HG03575 (cell line): ENCODE measurements around the gene C5orf58.
"Not testable (repeated sequence)": the region's sequence is repeated elsewhere in the genome, so short reads cannot be mapped to it uniquely, and the experiment has no call there.

Source experiments
- ATAC-seq: cut with Tn5 transposase; IDR thresholded peaks from one replicate; pipeline ENCODE4 v1.9.1; 2021; ENCODE audit not compliant: unreplicated experiment, insufficient number of reproducible peaks, low FRiP score; ENCODE audit errors: extremely low read depth

C5orf58 gene

GRCh38 chr5:170220191-170220590 is 12.6 kb upstream of the C5orf58 start:
- no peak for ATAC-seq

GRCh38 chr5:170221327-170221741 is 11.5 kb upstream of the C5orf58 start:
- ATAC-seq = no peak

DNA sequence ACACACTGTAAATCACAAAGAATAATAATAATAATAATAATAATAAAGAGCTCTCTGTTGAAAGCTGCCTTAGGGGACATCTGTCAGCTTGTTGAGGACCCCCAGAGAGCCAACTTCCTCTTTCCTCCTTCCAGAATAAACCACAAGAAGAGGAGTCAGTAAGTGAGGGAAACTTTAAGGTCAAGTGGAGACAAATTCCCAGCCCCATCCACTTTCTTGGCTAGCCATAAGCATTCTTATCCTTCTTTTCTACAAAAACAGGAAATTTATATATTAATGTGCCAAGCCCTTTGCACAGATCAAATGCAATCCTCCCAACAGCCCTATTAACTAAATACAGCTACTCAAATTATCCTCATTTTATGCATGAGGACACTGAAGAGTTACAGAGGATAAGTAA is 9.4 kb upstream of the C5orf58 start:
- ATAC-seq = no peak

DNA sequence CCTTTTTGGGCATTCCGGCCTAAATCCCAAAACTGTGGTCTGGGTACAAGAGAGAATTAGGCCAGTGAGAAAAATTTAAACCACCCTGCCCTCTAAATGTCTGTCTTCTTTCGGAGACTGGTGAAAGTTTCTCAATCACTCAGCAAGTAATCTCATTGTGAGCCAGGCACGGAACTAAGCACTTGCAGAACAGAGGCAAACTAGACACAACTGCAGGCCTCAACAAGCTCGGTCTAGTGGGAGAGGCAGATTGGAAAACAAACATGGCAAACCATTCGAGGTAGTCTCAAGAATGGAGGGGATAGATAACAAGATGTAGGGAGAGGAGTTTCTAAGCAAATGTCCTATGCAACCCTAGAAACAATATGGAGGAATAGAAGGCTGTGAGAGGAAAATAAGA is 8.9 kb upstream of the C5orf58 start:
- no peak for ATAC-seq

- no peak for ATAC-seq
These were observed 7.3 kb upstream of the C5orf58 start for GRCh38 chr5:170225326-170226128.

DNA sequence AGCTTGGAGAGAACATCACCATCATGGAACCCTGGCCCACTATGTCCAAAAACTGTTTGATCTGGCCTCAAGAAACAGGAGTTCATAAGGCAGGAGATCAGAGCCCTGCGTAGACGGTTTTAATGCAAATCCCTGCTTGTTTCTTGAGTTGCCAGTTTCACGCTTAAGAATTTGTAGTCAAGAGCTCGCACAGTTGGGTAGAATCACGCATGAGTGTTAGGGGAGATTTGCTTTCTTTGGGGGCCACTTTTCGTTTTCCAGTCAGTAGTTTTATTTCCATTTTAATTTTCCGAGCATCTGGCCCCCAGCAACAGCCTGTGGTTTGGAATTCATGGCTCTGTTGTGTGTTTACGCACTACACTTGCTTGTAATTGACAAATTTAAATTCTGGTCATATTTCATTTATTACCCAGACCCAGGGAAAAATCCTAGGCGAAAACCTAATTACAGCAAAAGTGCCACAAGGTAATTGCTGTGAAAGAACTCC is 6.6 kb upstream of the C5orf58 start:
- ATAC-seq = no peak

DNA sequence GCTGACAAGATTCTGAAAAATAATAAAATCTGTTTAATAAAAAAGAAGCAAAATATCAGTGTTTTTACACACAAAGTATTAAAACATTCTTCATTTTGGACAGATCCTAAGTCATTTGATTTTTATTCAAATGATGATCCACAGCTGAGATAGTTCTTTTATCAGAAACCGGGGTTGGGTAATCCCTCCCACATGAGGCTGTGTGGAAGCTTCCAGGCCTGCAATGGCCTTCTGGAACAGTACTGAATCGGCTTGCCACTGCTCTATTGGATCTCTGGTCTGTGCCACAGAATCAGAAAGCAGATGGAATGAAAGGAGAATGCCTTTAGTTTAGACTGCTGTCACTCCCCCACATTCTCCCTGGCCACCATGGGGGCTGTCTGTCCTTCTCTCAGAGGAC is 6.1 kb upstream of the C5orf58 start:
- no peak for ATAC-seq

GRCh38 chr5:170228762-170229435 is 3.9 kb upstream of the C5orf58 start:
- no peak for ATAC-seq

- no peak for ATAC-seq
These were observed 640 bp downstream of the C5orf58 start for GRCh38 chr5:170233358-170233892.

DNA sequence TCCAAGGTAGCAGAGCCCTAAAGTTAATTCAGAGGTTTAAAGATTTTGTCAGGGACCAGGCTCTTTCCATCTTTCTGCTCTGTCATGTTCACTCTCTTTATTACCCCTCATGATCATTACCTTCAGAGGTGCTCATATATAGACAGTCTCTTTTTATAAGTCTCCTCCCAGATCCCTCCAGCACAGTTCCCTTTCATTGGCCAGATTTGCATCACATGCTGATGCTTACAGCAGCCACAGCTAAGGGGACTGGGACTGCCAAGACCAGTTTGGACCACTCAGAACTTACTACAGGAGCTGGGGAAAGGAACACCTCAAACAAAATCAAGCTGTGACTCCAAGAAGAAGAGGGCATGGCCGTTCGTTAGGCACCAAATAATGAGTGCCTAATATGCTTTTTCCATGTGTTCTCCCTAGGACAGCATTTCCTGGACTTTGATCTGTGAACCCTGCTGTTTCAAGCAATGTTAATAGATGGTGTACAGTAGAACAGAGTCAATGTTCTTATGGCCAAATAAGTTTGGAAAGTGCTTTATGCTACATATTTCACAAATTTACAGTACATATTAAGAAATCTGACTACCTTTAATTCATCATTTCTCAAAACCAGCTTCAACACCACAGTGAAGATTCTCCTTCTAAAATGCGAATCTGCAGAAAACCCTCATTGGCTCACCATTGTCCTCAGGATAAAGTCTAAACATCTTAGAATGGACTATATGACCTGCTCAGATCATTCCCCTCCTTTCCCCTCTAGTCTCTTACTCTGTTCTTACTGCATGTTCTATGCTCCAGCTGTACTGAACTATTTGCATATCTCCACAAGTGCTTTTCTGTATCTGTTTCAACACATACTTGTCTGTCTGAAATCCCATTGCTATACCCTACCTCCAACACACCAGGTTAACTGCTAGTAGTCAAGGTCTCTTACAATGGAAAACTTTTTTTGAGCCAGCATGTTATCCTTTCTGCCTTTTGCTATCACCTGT is 3.4 kb downstream of the C5orf58 start:
- no peak for ATAC-seq

GRCh38 chr5:170238456-170239196 is 5.8 kb downstream of the C5orf58 start:
- ATAC-seq = no peak

- ATAC-seq = not testable (repeated sequence)
These were observed 12.7 kb downstream of the C5orf58 start for GRCh38 chr5:170245436-170245835.

DNA sequence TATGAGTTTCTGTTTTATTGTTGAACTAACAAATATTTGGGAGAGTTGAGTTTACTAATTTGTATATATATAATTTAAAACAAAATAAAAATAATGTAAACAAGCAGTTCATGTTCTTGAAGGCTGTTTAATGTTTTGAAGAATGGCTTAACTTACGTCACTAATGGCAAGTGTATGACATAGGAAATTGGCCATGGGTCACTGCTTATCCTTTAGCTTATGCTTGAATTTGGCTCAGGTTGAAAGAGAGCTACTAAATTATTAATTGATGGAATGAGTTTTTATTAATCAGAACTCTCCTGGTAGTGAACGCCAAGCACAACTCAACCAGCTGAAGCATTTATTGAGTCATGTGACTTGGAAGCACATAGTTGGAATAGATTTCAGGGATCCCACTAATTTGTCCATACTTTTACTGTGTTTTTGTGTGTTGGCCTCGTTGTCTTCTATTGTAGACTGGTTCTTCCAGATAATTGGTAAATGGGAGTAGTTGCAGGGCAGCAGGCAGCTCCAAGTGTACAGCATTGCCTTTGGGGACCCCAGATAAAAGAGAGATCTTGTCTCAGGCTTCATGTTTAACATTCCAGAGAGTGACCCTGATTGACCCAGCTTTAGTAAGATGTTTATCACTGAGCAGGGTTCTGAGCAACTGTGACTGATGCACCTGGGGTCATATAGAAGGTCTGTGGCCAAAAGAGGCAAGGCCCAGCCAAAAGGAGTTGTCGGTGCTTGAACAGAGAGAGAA is 13.5 kb downstream of the C5orf58 start:
- no peak for ATAC-seq

DNA sequence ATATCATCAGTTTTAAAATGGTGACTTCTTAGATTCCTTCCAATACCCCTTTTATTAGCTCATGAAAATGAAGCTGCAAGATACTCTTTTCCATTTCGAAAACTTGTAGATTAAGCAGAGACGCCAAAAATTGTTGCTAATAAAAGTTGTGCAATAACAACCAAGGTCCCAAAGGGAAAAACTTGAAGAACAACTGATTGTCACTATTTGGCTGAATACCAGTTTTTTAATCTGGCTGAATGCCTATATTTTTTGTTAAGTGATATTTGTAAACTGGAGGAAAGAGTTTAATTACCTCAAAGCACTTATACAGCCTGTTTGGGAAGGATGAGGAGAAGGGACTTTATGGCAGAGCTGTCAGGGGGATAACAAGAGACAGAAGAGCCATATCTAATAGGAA is 14.6 kb downstream of the C5orf58 start:
- ATAC-seq = no peak

GRCh38 chr5:170248172-170248930 is 15.6 kb downstream of the C5orf58 start:
- ATAC-seq = no peak

GRCh38 chr5:170248931-170249227 is 16.1 kb downstream of the C5orf58 start:
- ATAC-seq = not testable (repeated sequence)

DNA sequence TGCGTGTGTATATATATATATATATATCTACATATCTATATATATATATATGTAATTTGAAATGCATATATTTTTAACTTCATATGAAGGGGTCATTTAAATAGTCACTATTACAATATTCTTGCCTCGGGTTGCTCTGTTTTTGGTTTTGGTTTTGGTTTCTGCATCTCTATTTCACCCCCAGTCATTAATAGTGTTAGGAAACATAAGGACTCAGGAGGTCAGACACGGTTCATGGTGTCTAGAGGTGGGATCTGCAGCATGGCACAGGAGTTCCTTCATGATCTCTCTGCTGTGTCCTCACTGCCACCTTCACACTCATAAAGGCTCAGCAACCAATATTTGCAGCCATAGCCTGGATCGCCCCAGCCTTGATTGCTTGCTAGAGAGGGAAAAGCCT is 16.6 kb downstream of the C5orf58 start:
- no peak for ATAC-seq
